ENCODE data around the gene STAMBP.

GRCh38 chr2:73886357-73886756 is 57.6 kb downstream of the STAMBP start:
- no peak for TF ChIP-seq POLR2AphosphoS5 (IDR thresholded peaks at IDR 0.05; ENCODE audit: low read depth, low read length)
- TF ChIP-seq TAF1 (IDR thresholded peaks at IDR 0.05; ENCODE audit: low read depth, low read length), result no peak
- TF ChIP-seq POLR2A (IDR thresholded peaks at IDR 0.05; ENCODE audit: low read depth, low read length), result no peak
- TF ChIP-seq POU2F2 (IDR thresholded peaks at IDR 0.05; ENCODE audit: low read depth, low read length), result no peak
- no peak for TF ChIP-seq SPI1 (IDR thresholded peaks at IDR 0.05; ENCODE audit: low read depth, low read length)

Data from GM12891 (cell line).